HG03064 (cell line): Measurements from ENCODE around the gene PLCB3.

Source experiments
- ATAC-seq: cut with Tn5 transposase; IDR thresholded peaks from one replicate; pipeline ENCODE4 v1.9.1; 2021; ENCODE audit warnings: low read depth; ENCODE audit not compliant: unreplicated experiment

Gene PLCB3

DNA sequence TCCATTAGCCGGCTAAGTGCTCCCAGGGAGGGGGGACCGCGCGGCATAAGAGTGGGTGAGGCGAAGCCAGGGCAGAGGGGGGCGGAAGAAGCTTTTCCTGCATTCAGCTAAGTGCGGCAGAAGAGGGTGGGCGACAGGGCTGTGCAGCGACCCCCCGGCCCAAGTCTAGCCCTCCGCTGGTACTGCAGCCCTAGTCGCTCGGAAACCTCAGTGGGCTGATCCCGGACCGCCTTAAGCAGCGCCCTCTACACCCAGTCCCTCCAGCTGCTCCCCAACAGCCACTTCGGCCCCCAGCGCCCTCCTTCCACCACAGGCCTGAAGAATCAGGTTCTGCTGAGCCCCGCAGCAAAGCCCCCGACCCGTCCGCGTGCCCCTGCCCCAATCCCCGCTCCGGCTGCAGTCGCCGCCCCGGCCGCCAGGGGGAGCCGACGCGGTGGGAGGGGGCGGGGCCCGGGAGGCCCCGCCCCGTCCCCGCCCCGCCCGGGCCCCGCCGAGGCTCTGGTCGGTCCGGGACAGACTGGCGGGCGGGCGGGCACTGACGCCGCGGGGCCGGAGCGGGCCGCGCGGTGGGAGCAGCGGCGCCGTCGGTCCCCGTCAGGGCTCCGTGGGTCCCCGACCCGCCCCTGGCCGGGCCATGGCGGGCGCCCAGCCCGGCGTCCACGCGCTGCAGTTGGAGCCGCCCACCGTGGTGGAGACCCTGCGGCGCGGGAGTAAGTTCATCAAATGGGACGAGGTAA, at the start of gene PLCB3:
Gene PLCB3, plus strand, starts transcription at position 515 of the 737 bp plus-strand sequence. Its CDS starts 120 bp downstream, at position 635.
- ATAC-seq, result no peak

DNA sequence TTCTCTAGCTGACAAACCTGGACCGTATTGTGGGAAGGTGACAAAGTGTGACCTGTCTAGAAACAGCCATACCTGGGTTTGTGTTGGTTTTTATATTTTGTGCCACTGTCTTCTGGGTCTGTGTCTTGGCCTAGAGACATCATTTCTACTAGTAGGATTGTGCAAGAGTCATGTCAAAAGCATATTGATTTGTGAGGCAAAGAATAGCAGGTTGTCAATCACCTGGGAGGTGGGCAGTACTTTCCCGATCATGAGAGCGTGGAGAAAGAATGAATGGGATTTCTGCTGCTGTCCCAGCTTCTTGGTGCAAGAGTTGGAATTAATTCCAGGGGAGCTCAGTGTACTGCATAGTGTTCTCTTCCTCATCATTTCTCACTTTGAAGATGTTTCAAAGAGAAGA, 49.8 kb upstream of the PLCB3 start:
- no peak for ATAC-seq

DNA sequence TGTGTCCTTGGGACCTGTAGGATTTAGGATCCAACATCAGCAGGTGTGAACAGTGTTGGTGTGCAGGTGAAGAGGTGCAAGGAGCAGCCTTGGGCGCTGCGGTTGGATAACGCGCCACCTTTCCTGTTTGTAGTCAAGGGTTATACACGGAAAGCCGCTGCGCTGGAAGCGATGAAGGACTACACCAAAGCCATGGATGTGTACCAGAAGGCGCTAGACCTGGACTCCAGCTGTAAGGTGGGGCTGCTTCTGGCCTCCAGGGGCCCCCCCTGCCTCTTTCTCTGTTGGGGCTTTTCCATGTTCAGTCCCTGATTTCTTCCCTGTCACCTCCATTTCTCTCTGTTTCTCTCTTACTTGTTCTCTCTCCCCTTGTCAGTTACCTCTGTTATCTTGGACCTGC, 48.3 kb upstream of the PLCB3 start:
- no peak for ATAC-seq

DNA sequence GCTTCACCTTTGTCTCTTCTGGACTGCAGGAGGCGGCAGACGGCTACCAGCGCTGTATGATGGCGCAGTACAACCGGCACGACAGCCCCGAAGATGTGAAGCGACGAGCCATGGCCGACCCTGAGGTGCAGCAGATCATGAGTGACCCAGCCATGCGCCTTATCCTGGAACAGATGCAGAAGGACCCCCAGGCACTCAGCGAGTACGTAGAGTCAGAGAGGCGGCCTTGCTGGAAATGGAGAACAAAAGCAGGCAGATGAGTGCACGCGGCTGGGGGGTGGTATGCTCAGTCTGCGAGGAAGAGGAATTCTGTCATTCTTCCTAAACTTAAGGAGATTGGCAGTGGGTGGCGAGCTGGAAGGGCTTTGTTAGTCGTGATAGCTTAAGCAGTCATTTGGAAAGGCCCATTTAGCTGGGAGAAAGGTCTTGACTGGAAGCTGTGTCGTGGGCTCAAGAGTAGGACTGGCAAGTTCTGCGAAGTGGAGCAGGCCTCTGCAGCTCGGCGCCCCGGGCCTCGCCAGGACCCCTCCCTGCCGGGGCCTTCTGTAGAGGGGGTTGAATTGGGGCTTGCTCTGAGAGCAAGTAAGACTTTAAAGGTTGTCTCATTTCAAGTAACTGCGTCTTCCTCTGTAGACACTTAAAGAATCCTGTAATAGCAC, 47.8 kb upstream of the PLCB3 start:
- no peak for ATAC-seq

DNA sequence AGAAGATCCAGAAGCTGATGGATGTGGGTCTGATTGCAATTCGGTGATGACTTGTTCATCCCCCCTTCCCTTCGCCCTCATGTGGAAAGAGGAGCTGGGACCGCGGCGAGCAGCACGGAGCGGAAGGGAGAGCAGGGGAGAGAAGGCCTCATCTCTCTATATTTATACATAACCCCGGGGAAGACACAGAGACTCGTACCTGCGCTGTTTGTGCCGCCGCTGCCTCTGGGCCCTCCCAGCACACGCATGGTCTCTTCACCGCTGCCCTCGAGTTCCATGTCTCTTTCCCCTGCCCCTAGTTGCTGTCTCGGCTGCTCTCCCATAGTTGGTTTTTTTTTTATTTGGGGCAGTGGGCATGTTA, 47.3 kb upstream of the PLCB3 start:
- ATAC-seq, result no peak

DNA sequence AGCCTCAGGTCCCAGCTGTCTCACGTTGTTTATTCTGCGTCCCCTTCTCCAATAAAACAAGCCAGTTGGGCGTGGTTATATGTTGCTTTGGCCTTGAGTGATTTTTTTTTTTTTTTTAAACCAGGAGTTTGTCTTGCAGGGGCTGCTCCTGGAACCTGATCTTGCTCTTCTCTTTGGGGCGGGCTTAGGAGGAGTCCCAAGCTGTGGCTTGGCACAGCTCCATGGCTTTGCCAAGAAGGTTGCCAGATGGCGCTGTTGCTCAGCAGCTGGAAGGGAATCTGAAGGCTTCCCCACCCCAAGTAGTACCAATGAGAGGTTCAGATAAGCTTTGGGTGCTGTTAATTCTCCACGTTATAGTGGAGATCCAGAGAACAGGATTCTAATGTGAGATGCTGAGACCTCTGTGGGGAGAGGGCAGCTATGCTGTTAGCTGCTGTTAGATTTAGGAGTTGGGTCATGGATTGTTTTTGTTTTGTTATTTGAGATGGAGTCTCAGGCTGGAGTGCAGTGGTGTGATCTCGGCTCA, 46.8 kb upstream of the PLCB3 start:
- no peak for ATAC-seq

DNA sequence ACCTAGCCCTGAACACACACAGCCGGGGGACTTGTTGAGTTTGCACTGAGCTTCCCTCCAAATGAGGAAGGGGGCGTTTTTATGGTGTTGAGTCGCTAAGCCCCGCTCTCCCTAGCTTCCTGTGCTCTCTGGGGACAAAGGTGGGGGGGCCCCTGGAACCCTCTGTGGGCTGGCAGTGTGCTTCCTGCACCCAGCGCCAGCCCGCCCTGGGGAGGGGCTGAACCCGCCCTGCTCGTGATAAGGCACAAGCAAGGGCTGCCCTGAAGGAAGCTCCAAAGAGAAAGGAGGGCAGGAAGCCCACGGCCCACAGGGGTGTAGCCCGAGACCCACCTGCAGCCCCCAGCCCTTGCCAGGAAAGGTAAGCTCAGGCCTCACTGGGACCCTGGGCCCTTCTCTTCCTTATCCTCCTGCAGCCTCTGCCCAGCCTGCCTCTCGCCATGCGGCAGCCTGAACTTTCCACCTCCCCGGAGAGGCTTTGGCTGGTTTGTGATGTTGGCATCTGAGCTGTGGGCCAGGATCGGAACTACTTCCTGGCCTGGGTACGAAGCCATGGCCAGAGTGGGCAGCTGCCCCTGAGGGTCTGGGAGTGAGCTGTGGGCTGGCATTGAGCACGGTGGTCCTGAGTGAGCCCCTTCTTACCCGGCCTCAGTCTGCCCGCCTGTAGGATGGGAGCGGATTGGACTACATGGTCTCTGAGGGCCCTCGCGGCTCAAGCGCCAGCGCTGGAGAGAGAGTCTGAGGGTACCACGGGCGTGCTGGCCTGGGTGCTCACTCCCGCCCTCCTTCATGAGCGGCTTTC, 44.7 kb upstream of the PLCB3 start, which contains the start of gene FERMT3:
Gene FERMT3, plus strand, starts transcription at position 265 of the 799 bp plus-strand sequence. CDS start 644 bp downstream, outside the sequence.
- no peak for ATAC-seq

DNA sequence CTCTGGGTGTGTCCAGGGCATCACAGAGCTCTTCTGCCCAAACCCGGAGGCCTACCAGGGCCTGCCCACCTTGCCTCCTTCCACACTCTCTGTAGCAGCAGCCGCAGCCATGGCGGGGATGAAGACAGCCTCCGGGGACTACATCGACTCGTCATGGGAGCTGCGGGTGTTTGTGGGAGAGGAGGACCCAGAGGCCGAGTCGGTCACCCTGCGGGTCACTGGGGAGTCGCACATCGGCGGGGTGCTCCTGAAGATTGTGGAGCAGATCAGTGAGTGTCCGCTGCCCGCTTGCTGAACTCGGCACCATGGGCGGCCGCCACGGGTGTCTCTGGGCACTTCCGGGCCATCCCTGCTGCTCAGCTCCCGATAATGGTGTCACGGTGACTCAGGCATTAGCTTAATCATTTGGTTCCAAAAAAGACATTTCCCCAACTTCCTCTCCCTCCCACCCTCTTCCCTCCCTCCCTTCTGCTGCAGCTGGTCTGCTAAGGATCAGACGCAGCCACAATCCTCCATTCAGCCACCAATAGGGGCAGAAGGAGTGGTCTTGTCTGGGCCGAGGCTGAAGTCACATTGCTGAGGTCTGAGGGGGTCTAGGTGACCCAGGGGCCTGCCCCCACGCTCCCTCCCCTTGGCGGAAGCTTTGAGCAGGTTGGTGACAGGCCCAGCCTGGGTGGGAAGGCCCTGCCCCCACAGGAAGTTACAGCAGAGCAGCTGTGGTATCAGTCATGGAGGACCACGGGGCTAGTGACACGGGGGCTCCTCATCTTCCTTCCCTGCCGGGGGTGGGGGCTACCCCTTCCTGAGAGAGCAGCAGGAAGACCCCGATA, 43.9 kb upstream of the PLCB3 start:
- peak; percentile 43 for ATAC-seq

DNA sequence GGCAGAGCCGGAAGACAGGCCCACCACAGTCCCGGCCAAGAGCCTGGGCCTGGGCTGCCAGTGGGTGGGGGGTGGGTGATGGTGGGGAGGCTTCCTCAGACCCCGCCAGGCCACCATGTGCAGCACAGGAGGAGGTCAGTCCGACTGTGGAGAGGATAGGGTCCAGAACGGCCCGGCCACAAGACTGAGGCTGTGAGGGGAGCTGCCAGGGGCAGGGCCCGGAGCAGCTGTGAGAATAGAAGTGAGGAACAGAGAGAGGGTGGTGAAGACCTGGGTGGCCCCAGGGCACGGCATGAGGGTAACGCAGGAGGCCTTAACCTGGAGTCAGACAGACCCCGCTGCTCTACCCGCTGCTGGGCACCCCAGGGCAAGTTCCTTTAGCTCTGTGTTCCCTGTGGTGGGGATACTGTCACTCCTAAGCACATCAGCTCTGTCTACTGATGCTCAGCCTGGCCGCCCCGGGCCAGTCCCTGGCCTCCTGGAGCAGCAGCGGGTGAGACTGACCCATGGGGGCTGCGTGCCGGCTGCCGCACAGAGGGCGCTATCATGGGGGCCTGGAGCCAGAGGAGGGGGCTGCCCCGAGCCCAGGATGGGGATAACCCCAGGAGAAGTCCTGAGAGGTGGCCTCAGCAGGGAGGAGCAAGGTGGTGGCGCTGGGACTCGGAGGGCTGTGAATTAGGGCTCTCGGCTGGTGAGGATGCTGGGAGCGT, 43.1 kb upstream of the PLCB3 start:
- ATAC-seq, result no peak

DNA sequence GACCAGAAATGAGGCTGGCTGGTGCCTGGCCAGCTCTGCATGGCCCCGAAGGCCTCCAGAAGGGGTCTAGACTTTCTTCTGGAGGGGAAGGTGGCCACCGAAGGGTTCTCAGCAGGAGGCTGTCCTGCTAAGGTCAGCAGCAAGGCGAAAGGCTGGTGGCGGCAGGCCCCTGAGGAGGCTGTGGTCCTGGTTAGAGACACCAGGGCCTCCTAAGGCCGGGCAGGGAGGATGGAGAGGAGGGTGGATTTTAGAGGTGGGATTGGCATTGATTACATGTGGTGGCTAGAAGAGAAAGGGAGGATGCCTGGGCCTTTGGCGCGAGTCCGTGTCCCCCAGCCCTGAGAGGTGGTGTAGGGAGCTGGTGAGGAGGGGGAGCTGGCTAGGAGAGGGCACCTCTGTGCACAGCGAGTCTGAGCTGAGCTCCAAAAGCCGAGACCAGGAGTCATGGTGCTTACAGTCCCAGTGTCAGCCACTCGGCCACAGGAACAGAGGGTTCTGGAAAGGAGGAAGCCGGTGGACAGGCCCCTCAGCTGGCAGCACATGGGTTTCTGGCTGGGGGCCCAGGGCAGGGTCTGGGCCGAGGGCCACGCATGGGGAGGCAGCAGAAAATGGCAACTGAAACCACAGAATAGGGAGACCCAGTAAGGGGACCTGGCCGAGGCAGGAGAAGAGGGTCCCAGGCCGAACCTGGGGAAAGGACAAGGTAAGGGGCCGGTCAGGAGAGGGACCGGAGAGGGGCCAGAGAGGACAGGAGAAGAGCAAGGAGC, 42.4 kb upstream of the PLCB3 start:
- ATAC-seq, result no peak

DNA sequence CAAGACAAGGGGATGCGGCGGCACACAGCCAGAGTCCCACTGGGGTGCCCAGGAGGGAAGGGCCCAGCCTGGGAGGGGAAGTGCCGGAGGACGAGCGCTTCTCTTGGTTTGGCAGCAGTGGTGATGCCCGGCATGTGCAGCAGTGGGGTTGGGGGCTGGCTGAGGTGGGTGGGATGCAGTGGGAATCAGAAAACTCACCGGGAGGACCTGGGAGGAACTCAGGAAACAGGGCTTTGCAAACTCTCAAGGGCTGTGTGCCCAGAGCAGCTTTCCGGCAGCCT, 41.8 kb upstream of the PLCB3 start:
- ATAC-seq, result no peak

DNA sequence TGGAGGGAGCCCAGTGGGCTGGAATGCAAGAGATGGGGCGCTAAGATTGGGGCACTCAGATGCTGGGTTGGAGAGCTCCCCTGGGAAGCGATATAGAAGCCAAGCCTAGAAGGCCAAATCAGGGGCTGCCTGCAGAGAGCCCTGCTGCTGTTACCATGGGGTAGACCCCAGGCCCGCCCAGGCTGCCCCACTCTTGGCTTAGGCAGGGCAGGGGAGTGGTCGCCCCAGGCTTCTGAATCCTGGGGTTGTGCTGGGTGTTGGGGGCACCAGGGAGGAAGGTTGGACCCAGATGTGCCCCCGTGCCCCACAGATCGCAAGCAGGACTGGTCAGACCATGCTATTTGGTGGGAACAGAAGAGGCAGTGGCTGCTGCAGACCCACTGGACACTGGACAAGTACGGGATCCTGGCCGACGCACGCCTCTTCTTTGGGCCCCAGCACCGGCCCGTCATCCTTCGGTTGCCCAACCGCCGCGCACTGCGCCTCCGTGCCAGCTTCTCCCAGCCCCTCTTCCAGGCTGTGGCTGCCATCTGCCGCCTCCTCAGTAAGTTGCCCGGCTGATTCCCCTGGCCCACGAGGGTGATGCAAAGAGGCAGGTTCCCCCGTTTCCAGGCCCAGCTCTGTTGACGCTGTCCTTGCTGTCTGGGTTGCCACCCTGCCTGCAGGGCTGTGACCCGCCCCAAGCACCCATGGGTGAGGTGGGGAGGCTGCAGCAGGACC, 40.9 kb upstream of the PLCB3 start:
- no peak for ATAC-seq

DNA sequence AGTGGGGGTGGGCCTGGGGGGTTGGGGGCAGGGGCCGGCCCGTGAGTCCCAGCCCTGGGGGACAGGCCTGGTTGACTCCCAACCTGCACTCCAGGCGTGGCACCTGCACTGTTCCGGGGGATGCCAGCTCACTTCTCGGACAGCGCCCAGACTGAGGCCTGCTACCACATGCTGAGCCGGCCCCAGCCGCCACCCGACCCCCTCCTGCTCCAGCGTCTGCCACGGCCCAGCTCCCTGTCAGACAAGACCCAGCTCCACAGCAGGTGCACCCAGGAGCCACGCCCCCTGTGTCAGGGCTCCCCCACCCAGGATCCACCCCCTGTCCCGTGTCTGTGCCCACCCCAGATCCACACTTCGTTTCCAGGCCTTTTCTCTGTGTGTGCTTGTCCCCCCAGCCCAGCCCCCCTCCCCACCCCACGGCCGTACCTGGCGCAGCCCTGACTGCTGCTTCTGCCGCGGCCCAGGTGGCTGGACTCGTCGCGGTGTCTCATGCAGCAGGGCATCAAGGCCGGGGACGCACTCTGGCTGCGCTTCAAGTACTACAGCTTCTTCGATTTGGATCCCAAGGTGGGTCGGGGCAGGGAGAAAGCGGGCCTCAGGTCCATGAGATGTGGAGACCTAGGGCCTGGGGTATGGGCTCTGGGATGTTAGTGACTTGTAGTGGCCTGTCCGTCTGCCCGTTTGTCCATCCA, 40.0 kb upstream of the PLCB3 start:
- ATAC-seq, result no peak

DNA sequence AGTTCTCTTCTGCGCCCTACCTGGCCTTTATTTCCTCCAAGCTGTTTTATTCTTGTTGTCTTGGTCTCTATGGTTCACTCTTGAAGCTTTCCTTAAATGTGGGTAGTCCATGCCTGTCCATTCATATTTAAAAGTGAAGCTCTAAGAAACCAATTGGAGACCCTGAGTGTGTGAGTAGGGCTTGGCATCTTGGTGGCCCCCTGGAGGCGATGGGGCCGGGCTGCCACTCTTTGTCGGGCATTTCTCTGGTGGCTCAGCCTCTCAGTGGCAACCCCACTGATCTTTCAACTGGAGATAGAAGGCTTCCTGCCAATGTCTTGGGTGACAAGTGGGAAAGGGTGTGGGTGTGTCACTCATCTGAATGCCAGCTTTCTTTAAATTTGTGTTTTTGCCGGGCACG, 34.5 kb upstream of the PLCB3 start:
- no peak for ATAC-seq

DNA sequence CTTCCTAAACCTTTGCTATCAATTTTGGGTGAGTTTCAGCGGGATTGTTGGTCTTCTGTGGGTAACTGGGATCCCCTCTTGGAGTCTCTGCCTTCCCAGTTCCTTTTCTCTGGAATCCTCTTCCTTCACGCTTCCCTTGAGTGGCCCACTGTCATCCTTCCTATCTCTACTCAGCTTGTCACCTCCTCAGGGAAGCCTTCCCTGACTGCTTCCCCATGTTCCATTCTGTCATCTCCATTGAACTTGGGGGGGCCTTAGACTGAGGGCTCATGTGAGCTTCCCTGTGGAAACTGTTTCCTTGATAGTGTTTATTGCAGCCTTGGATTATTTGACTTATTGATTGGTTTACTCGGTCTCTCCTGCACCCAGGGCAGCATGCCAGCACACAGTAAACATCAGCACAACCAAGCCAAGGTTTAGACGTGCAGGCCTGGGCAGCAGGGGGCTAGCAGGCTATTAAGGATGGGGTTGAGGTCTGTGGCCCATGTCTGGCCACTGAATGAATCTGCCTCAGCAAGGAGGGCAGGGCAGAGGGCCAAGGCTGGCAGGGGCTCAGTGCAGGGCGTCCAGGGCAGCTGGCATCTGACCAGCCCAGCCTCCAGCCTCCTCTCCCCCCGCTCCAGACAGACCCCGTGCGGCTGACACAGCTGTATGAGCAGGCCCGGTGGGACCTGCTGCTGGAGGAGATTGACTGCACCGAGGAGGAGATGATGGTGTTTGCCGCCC, 32.5 kb upstream of the PLCB3 start:
- no peak for ATAC-seq

DNA sequence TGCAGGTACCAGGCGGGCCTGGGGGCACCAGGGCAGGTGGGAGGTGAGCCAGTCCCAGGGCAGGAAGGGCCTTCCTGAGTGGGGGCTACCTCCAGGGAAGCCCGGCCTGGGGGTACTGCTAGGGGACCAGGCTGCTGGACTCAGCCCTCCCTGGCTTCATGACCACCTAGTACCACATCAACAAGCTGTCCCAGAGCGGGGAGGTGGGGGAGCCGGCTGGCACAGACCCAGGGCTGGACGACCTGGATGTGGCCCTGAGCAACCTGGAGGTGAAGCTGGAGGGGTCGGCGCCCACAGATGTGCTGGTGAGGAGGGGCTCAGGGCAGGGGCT, 32.0 kb upstream of the PLCB3 start:
- ATAC-seq, result no peak

DNA sequence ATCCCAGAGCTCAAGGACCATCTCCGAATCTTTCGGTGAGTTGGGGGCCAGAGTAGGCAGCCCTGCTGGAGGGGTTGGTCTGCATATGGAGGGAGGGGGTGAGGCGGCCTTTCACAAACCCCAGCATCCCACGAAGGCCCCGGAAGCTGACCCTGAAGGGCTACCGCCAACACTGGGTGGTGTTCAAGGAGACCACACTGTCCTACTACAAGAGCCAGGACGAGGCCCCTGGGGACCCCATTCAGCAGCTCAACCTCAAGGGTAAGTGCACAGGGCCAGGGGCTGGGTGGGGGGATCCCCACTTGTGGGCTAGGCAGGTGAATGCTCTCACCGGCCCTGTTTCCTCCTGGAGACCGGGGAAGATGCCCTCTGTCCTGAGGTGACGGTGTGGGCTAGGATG, 31.6 kb upstream of the PLCB3 start:
- no peak for ATAC-seq

DNA sequence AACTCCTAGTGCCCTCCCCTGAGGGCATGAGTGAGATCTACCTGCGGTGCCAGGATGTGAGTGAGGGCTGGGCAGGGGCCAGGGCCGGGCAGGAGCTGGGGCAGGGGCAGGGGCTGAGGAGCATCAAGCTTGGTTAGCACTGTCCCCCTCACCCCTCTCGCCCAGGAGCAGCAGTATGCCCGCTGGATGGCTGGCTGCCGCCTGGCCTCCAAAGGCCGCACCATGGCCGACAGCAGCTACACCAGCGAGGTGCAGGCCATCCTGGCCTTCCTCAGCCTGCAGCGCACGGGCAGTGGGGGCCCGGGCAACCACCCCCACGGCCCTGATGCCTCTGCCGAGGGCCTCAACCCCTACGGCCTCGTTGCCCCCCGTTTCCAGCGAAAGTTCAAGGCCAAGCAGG, 31.1 kb upstream of the PLCB3 start:
- no peak for ATAC-seq
